Pancreas (tissue), 10 donors: ENCODE data around the gene SNIP1. TPM values are rescaled to one million over a fixed set of nuclear protein-coding genes. Genes with fewer than 3 reads are reported as not detected.
A peak's percentile ranks its signal among the peaks of the same experiment; 100 is the strongest.
"Not testable (repeated sequence)": the region's sequence is repeated elsewhere in the genome, so short reads cannot be mapped to it uniquely, and the experiment has no call there.

Experiments used
- ATAC-seq, 4 donors: fragments of 200-7000 bp; cut with Tn5 transposase; one replicate each; pipeline versions ENCODE4 v1.8.0 to v1.9.1; 2020; ENCODE audit warnings: mild to moderate bottlenecking in 4 of 4, moderate library complexity in 4 of 4
- DNase-seq, 6 donors: peaks; one replicate each; pipeline ENCODE4 v3.0.0-alpha.2; 2020
- FAIRE-seq: peaks from 2 replicates; lab custom pipeline; 2012; peaks lifted over from hg19 to GRCh38; lab: Jason Lieb, UNC
- H3K27ac ChIP-seq, 4 donors: fragments of 200-600 bp; sonication (generic); 1 replicate in 3 of 4; 2 replicates in 1 of 4; pipeline versions ENCODE4 v1.5.0 to v1.8.0; 2020
- H3K27me3 ChIP-seq, 4 donors: fragments of 200-600 bp; one replicate each; pipeline ENCODE4 v1.8.0; 2021
- H3K36me3 ChIP-seq, 3 donors: fragments of 200-600 bp; sonication (generic) in 1 of 3; one replicate each; pipeline versions ENCODE4 v1.5.0 to v1.8.0; 2020 to 2021
- H3K4me1 ChIP-seq, 3 donors: fragments of 200-600 bp; one replicate each; pipeline ENCODE4 v1.8.0; 2021
- H3K4me3 ChIP-seq, 4 donors: fragments of 200-600 bp; sonication (generic) in 2 of 4; one replicate each; pipeline versions ENCODE4 v1.5.0 to v1.8.0; 2020 to 2021
- H3K9me3 ChIP-seq, 4 donors: fragments of 200-600 bp; one replicate each; pipeline ENCODE4 v1.8.0; 2021
- CTCF ChIP-seq, 4 donors: fragments of 200-600 bp; sonication (generic) in 3 of 4; IDR thresholded peaks; one replicate each; pipeline versions ENCODE4 v1.5.0 to v1.8.0; 2021; ENCODE audit warnings: antibody characterized with exemption in 4 of 4
- WGBS, 2 donors: extraction: QIAGEN DNeasy Blood & Tissue Kit; methylation state at CpG; one replicate each; pipeline ENCODE4 v1.1.7; 2013; 5-methylcytosine and 5-hydroxymethylcytosine counted together
- intact Hi-C, 3 donors: fragments of 100-400 bp; cut with DNase I; formaldehyde crosslinking; loops; one replicate each; pipeline versions ENCODE4 v1.11.1 to v1.14.2; 2022
- polyA plus RNA-seq, 2 donors: library from polyadenylated mRNA; stranded (reverse); fragments of 200-250 nt; gene quantifications; one replicate each; pipeline ENCODE4 v1.2.3, GENCODE V29; 2013
- total RNA-seq, 6 donors: library from RNA; stranded (reverse); fragmentation: NEBNext Ultra II Directional in 4 of 6; extraction: Animal tissue kit (Norgen Biotek cat#: 25700) in 4 of 6; gene quantifications; one replicate each; pipeline versions ENCODE4 v1.2.1 to v1.2.4, GENCODE V29; 2021 to 2023
- donor health status: healthy with polysubstance abuse.
- donor health status: DM: no; HTN: no; CAD: no; lungs with moderate emphysema.
- donor health status: DM: no; HTN: no; CAD: no.
- donor health status: control.
- donor health status: control.
- donor health status: Bipolar disorder and iron deficiency.
- donor health status: DM: yes; HTN: yes; CAD: no.
- donor health status: DM: no; HTN: no; CAD: no.
- donor health status: DM: no; HTN: no; CAD: no.
- donor health status: DM: yes; HTN: yes; CAD: no.

The SNIP1 gene
- total and polyA plus RNA-seq, 8 donors = 2.7 to 7.8 (median 6.8) TPM

- 0% methylated on average over 3 of the region's 3 CpGs for WGBS, 2 donors
- intact Hi-C loops = no loop called here
- H3K9me3 ChIP-seq = no peaks in the 10 kb centered on the region
- no peak for TF ChIP-seq CTCF (IDR thresholded peaks at IDR 0.05)
- peaks cover 6 to 12% (median 8%) of the 10 kb centered on the region in 3 donors for H3K4me1 ChIP-seq
- ATAC-seq = no peak
- peak overlapping the region; percentile 53 to 66 (median 58) for H3K27ac ChIP-seq
- FAIRE-seq = no peak
- no peaks in the 10 kb centered on the region for H3K27me3 ChIP-seq
- H3K36me3 ChIP-seq = peaks cover 0 to 12% (median 4%) of the 10 kb centered on the region in 3 donors
- DNase-seq = no peak
- peak overlapping the region; percentile 46 to 86 (median 74) for H3K4me3 ChIP-seq
Observed at GRCh38 chr1:37596182-37596667, 42.1 kb upstream of the SNIP1 start.

- WGBS, 2 donors = 0% methylated on average over 51 of the region's 51 CpGs
- Histone ChIP-seq H3K36me3 (peaks cover 0 to 12% (median 5%) of the 10 kb centered on the region in 3 donors), H3K4me3 (peak within 1 kb of the TSS; percentile 46 to 86 (median 74)), H3K9me3 (no peaks in the 10 kb centered on the region), H3K27ac (peak within 1 kb of the TSS; percentile 53 to 66 (median 58)), H3K27me3 (no peaks in the 10 kb centered on the region), H3K4me1 (peaks cover 6 to 12% (median 8%) of the 10 kb centered on the region in 3 donors)
- FAIRE-seq = peak; percentile 17
- DNase-seq = peak; percentile 96 to 99 (median 97)
- no peak for TF ChIP-seq CTCF (IDR thresholded peaks at IDR 0.05)
- intact Hi-C loops = no loop called here
- peak; percentile 100 for ATAC-seq
Observed at GRCh38 chr1:37595440-37596181, 41.5 kb upstream of the SNIP1 start, which contains the start of gene GNL2. Gene GNL2 (minus strand): TSS chr1:37595937. CDS start chr1:37595822, 115 bp downstream.

- peaks cover 6 to 12% (median 8%) of the 10 kb centered on the region in 3 donors for H3K4me1 ChIP-seq
- no peak overlapping the region for H3K27ac ChIP-seq
- no peak overlapping the region for H3K4me3 ChIP-seq
- DNase-seq (no peak), FAIRE-seq (no peak), ATAC-seq (no peak)
- no peaks in the 10 kb centered on the region for H3K9me3 ChIP-seq
- H3K27me3 ChIP-seq = no peaks in the 10 kb centered on the region
- intact Hi-C loops = no loop called here
- WGBS, 2 donors = 90 to 96% methylated on average over 6 of the region's 6 CpGs
- peaks cover 0 to 28% (median 7%) of the 10 kb centered on the region in 3 donors for H3K36me3 ChIP-seq
- no peak for TF ChIP-seq CTCF (IDR thresholded peaks at IDR 0.05)
Observed at GRCh38 chr1:37593726-37594125, 39.6 kb upstream of the SNIP1 start.

GRCh38 chr1:37588939-37589338 lies 34.8 kb upstream of the SNIP1 start:
- WGBS, 2 donors = 91 to 93% methylated on average over 2 of the region's 2 CpGs
- FAIRE-seq (no peak), DNase-seq (no peak), ATAC-seq (no peak)
- no peak overlapping the region for H3K27ac ChIP-seq
- H3K27me3 ChIP-seq = no peaks in the 10 kb centered on the region
- H3K9me3 ChIP-seq = no peaks in the 10 kb centered on the region
- intact Hi-C loops = no loop called here
- H3K4me3 ChIP-seq = no peak overlapping the region
- H3K4me1 ChIP-seq = peaks cover 0 to 1% (median 0%) of the 10 kb centered on the region in 3 donors
- TF ChIP-seq CTCF (IDR thresholded peaks at IDR 0.05) = no peak
- H3K36me3 ChIP-seq = peaks cover 4 to 53% (median 7%) of the 10 kb centered on the region in 3 donors

- WGBS, 2 donors = 91 to 95% methylated on average over 4 of the region's 4 CpGs
- peaks cover 4 to 70% (median 12%) of the 10 kb centered on the region in 3 donors for H3K36me3 ChIP-seq
- H3K9me3 ChIP-seq, ATAC-seq, intact Hi-C loops, H3K27me3 ChIP-seq, H3K4me3 ChIP-seq, H3K4me1 ChIP-seq, FAIRE-seq, H3K27ac ChIP-seq, DNase-seq: not testable (repeated sequence)
Observed at GRCh38 chr1:37584544-37584943, 30.5 kb upstream of the SNIP1 start.
